ENCODE measurements around the gene CA5A. TPM values are rescaled to one million over a fixed set of nuclear protein-coding genes. Genes with fewer than 3 reads are reported as not detected.

The CA5A gene
- total and polyA plus RNA-seq, 9 of the 15 experiments (the other 6 are each of a cell fraction or from before 2014, with no cell fraction given): not detected

DNA sequence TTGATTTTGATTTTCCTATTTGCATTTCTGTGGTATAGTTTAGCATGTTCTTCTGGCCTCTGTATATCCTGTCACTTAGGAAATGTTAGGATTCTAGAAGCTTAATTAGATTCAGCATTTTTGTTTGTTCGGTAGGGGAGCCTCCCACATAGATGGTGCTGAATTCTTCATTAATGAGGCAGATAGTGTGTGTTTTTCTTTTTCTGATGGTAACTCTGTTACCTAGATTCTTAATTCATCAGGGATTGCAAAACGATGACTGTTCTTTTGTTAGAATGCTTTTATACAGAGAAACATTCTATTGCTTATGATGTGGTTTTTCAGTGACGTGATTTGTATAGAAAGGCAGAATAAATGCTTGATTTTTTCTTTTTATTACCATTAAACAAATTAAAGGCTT lies 33.9 kb upstream of the CA5A start:
- POLR2A ChIA-PET: no interaction called here
- H3K4me2 ChIP-seq (ENCODE audit: insufficient read depth, low read length): no peak overlapping the region
- FAIRE-seq: no peak
- no peak for DNase-seq (ENCODE audit: extremely low read depth in 1 of 4, low spot score in 3 of 4)
- in situ Hi-C loops (cut with MboI): no loop called here
- CTCF ChIA-PET (ENCODE audit: low intra/inter-chr PET ratio): no interaction called here
- H4K20me1 ChIP-seq (replicated peaks; ENCODE audit: control insufficient read depth, insufficient read depth, low read length): peaks cover 10% of the 10 kb centered on the region; the same call in 1 of the 2 replicates
- intact Hi-C loops (cut with micrococcal nuclease): no loop called here
- H3K9me1 ChIP-seq (ENCODE audit: control insufficient read depth, insufficient read depth, low read length): no peaks in the 10 kb centered on the region
- no peak overlapping the region for H3K4me3 ChIP-seq
- no TSS peak for BruUV-seq (replicated peaks)
- peaks cover 0 to 8% of the 10 kb centered on the region in 2 experiments; a peak in 2 of 5 replicates for H3K4me1 ChIP-seq (replicated peaks in 1 of 2; ENCODE audit: control insufficient read depth in 2 of 2, insufficient read depth in 2 of 2, low read length in 2 of 2)
- H3K79me2 ChIP-seq (ENCODE audit: control insufficient read depth, insufficient read depth, low read length): peaks cover 42% of the 10 kb centered on the region
- H3K9me3 ChIP-seq (replicated peaks; ENCODE audit: control insufficient read depth, insufficient read depth, low read depth, low read length): no peaks in the 10 kb centered on the region
- H2AFZ ChIP-seq (ENCODE audit: low read depth, low read length): no peak overlapping the region
- ATAC-seq: no peak
- no peaks in the 10 kb centered on the region for H3K27me3 ChIP-seq (ENCODE audit: control insufficient read depth in 2 of 2, insufficient read depth in 2 of 2, low read length in 2 of 2)
- no peak overlapping the region for H3K9ac ChIP-seq (ENCODE audit: insufficient read depth in 1 of 2, low read depth in 2 of 2, low read length in 2 of 2)
- TF ChIP-seq TAF1 (IDR thresholded peaks at IDR 0.05; ENCODE audit: control insufficient read depth, extremely low read depth, insufficient read depth, low read length, severe bottlenecking) (no peak), FOXJ3 (CRISPR knock-in tag; IDR thresholded peaks at IDR 0.05) (no peak), HCFC1 (IDR thresholded peaks at IDR 0.05; ENCODE audit: low read depth, low read length) (no peak), HDAC8 (tag; IDR thresholded peaks at IDR 0.05) (no peak), HNRNPLL (IDR thresholded peaks at IDR 0.05; ENCODE audit: low read depth, low read length, poor library complexity, severe bottlenecking) (no peak), SNRNP70 (optimal IDR thresholded peaks at IDR 0.05; ENCODE audit: low read depth, low read length) (no peak), POU5F1 (IDR thresholded peaks at IDR 0.05; ENCODE audit: borderline replicate concordance, low read depth, low read length, partially characterized antibody) (no peak), KDM5B (IDR thresholded peaks at IDR 0.05; ENCODE audit: insufficient replicate concordance, low read depth, low read length) (no peak), DDX20 (tag; IDR thresholded peaks at IDR 0.05; ENCODE audit: low read depth) (no peak), PTTG1 (tag; IDR thresholded peaks at IDR 0.05; ENCODE audit: low read depth) (no peak), SRSF3 (IDR thresholded peaks at IDR 0.05; ENCODE audit: insufficient read depth, low read length) (no peak)
- TF ChIP-seq, protein P1, sequence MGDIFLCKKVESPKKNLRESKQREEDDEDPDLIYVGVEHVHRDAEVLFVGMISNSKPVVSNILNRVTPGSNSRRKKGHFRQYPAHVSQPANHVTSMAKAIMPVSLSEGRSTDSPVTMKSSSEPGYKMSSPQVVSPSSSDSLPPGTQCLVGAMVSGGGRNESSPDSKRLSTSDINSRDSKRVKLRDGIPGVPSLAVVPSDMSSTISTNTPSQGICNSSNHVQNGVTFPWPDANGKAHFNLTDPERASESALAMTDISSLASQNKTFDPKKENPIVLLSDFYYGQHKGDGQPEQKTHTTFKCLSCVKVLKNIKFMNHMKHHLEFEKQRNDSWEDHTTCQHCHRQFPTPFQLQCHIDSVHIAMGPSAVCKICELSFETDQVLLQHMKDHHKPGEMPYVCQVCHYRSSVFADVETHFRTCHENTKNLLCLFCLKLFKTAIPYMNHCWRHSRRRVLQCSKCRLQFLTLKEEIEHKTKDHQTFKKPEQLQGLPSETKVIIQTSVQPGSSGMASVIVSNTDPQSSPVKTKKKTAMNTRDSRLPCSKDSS (IDR thresholded peaks at IDR 0.05; ENCODE audit: low read depth, partially characterized antibody): no peak
- H3K36me3 ChIP-seq (ENCODE audit: control insufficient read depth, insufficient read depth, low read length): no peaks in the 10 kb centered on the region; the same call in 2 of the 3 replicates
- 45% methylated on average over 3 of the region's 3 CpGs for WGBS (ENCODE audit: insufficient coverage, low coverage, missing lambda C conversion rate)
- H3K27ac ChIP-seq (ENCODE audit: extremely low read depth, low read depth, low read length): no peak overlapping the region

Data from K562 (cell line).